HepG2 (cell line): ENCODE data around the gene RSPH4A. TPM values are rescaled to one million over a fixed set of nuclear protein-coding genes. Genes with fewer than 3 reads are reported as not detected.

Experiments used
- ADNP ChIP-seq: sonication (generic); formaldehyde crosslinking; IDR thresholded peaks from 2 replicates; pipeline ENCODE4 v1.4.0; 2020; ENCODE audit warnings: missing genetic modification reagents
- CBX2 ChIP-seq, 2 experiments: fragments of 200-600 bp in 1 of 2; sonication (generic); formaldehyde crosslinking in 1 of 2; IDR thresholded peaks; 2 replicates each; pipeline versions ENCODE4 v1.7.0 to v1.8.1; 2018 to 2022; ENCODE audit warnings: low read depth in 2 of 2, low read length in 1 of 2, mild to moderate bottlenecking in 1 of 2, missing genetic modification reagents in 1 of 2
- DMAP1 ChIP-seq: IDR thresholded peaks from 2 replicates; pipeline ENCODE4 v1.6.1; 2016
- GMEB2 ChIP-seq: IDR thresholded peaks from 2 replicates; pipeline ENCODE4 v1.6.1; 2016; ENCODE audit warnings: missing biosample characterization, missing genetic modification reagents, low read depth
- IKZF1 ChIP-seq: fragments of 450-650 bp; IDR thresholded peaks from 2 replicates; pipeline ENCODE4 v1.7.1; 2016
- JDP2 ChIP-seq: sonication (generic); formaldehyde crosslinking; IDR thresholded peaks from 2 replicates; pipeline ENCODE4 v1.8.1; 2022; ENCODE audit warnings: missing genetic modification reagents, borderline replicate concordance
- MEIS2 ChIP-seq: sonication (generic); formaldehyde crosslinking; IDR thresholded peaks from 2 replicates; pipeline ENCODE4 v1.9.0; 2021; ENCODE audit warnings: mild to moderate bottlenecking, missing genetic modification reagents
- RBM22 ChIP-seq: fragments of 200-400 bp; formaldehyde crosslinking; optimal IDR thresholded peaks from 2 replicates; pipeline ENCODE3; 2017; ENCODE audit warnings: mild to moderate bottlenecking, low read length, moderate library complexity
- SMAD9 ChIP-seq: sonication (generic); formaldehyde crosslinking; IDR thresholded peaks from 2 replicates; pipeline ENCODE4 v1.5.1; 2020; ENCODE audit warnings: mild to moderate bottlenecking, missing genetic modification reagents
- TP53 ChIP-seq: sonication (generic); formaldehyde crosslinking; conservative IDR thresholded peaks from 2 replicates; pipeline ENCODE4 v1.4.0; 2020; ENCODE audit warnings: missing genetic modification reagents
- ZBTB38 ChIP-seq: sonication (generic); formaldehyde crosslinking; IDR thresholded peaks from 2 replicates; pipeline ENCODE4 v1.5.1; 2020; ENCODE audit warnings: mild to moderate bottlenecking, missing genetic modification reagents
- ZNF205 ChIP-seq: IDR thresholded peaks from 2 replicates; pipeline ENCODE4 v1.6.1; 2018; ENCODE audit warnings: missing biosample characterization, missing genetic modification reagents
- ZNF3 ChIP-seq: IDR thresholded peaks from 2 replicates; pipeline ENCODE4 v1.7.0; 2017; ENCODE audit warnings: inconsistent platforms
- ZNF350 ChIP-seq: sonication (generic); formaldehyde crosslinking; IDR thresholded peaks from 2 replicates; pipeline ENCODE4 v1.4.0; 2020; ENCODE audit warnings: mild to moderate bottlenecking, low read depth, missing genetic modification reagents, borderline replicate concordance
- ZNF383 ChIP-seq: sonication (generic); formaldehyde crosslinking; IDR thresholded peaks from 2 replicates; pipeline ENCODE4 v1.4.0; 2020; ENCODE audit warnings: missing genetic modification reagents, mild to moderate bottlenecking, borderline replicate concordance
- ZNF713 ChIP-seq: sonication (generic); formaldehyde crosslinking; IDR thresholded peaks from 2 replicates; pipeline ENCODE4 v1.4.0; 2020; ENCODE audit warnings: mild to moderate bottlenecking, missing genetic modification reagents
- ZNF792 ChIP-seq: IDR thresholded peaks from 2 replicates; pipeline ENCODE4 v1.6.1; 2016
- polyA plus RNA-seq, 8 experiments: library from polyadenylated mRNA; depleted of rRNA in 3 of 8; stranded (reverse) in 7 of 8; unstranded in 1 of 8; fragments of >200 nt; fragmentation: Illumina TruSeq in 4 of 8; extraction: Trizol in 4 of 8; gene quantifications; 2 replicates each; pipeline versions ENCODE4 v1.2.1 to v1.2.3, GENCODE V29; 2011 to 2016; ENCODE audit warnings: low read depth in 4 of 8, missing spikeins in 1 of 8, mixed read lengths in 1 of 8; ENCODE audit not compliant: insufficient read depth in 1 of 8
- total RNA-seq, 5 experiments: library from RNA; depleted of rRNA; stranded (reverse); fragments of >200 nt; fragmentation: Illumina TruSeq; extraction: Trizol; gene quantifications; 2 replicates each; pipeline ENCODE4 v1.2.3, GENCODE V29; 2016; ENCODE audit warnings: low read depth in 1 of 5
- TF ChIP-seq, protein P1 (sequence below): sonication (generic); formaldehyde crosslinking; IDR thresholded peaks from 2 replicates; pipeline ENCODE4 v1.9.0; 2021; ENCODE audit warnings: missing genetic modification reagents, mild to moderate bottlenecking, borderline replicate concordance
- TF ChIP-seq, protein P2 (sequence below), 2 experiments: fragments of 450-650 bp in 1 of 2; sonication (generic) in 1 of 2; formaldehyde crosslinking; IDR thresholded peaks; 2 replicates each; pipeline versions ENCODE4 v1.5.0 to v1.8.0; 2020 to 2022; ENCODE audit warnings: mild to moderate bottlenecking in 1 of 2, missing genetic modification reagents in 1 of 2
- TF ChIP-seq, protein P3 (sequence below): sonication (generic); formaldehyde crosslinking; IDR thresholded peaks from 2 replicates; pipeline ENCODE4 v1.4.0; 2020; ENCODE audit warnings: missing genetic modification reagents

Gene RSPH4A
- total and polyA plus RNA-seq, 2 of the 13 experiments (the other 11 are each of a cell fraction or from before 2014, with no cell fraction given), result 0.24 to 0.40 TPM

DNA sequence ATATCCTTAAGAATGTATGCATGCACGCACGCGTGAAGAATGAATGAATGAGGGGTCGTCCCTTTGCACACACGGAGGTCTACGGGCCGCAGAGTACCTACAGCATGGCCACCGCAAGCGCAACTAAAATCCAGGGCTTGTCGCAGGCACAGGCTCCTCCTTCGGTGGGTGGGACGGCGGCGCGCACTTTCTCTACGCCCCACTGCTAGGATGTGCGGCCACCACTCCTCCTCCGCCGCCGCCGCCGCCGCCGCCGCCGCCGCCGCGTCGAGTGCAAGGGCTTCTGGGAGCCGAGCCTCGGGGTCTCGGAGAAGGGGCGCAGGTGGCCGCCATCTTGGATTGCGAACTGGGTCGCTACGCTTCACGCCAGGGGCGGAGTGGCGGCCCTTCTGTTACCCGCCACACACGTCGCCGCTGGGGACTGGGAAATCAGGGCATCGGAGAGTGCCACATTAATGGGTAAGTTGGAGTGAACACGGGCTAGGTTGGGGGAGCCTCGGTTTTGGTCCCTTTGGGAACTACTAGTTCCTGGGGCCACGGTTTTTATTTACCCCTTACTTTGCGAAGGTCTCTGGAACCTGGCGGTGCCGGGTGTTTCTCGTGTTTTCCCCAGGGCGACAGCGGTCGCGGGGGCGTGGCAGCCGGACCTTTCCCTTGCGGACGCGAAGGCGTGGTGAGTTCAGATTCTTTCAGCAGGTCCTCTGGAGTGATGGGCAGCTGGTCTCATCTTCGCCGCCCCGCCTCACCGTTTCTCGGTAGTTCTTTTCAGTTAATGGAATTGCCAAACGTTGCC is 64.8 kb downstream of the RSPH4A start, which contains the start of gene KPNA5 (continued):
- TF ChIP-seq ADNP (CRISPR knock-in tag) (0 out of 2 replicates have a peak, but pooled peaks have one; percentile 25), ZNF3 (0 out of 2 replicates have a peak, but pooled peaks have one; percentile 40), RBM22 (no peak), SMAD9 (CRISPR knock-in tag) (peak; percentile 22; the same call in 1 of the 2 replicates), IKZF1 (no peak), ZNF713 (CRISPR knock-in tag) (0 out of 2 replicates have a peak, but pooled peaks have one; percentile 30), ZNF350 (CRISPR knock-in tag) (peak; percentile 79; the same call in 1 of the 2 replicates), ZNF383 (CRISPR knock-in tag) (peak; percentile 86; the same call in 1 of the 2 replicates), ZNF205 (CRISPR knock-in tag) (peak; percentile 68; the same call in 1 of the 2 replicates), GMEB2 (CRISPR knock-in tag) (peak; percentile 85), TP53 (no peak; the same call in 1 of the 2 replicates), ZBTB38 (CRISPR knock-in tag) (peak; percentile 76), DMAP1 (CRISPR knock-in tag) (peak; percentile 97; the same call in 1 of the 2 replicates), ZNF792 (peak; percentile 88), JDP2 (CRISPR knock-in tag) (no peak), MEIS2 (CRISPR knock-in tag) (peak; percentile 68), CBX2 (IDR thresholded peaks at IDR 0.05; ENCODE audit: low read depth, low read length) (no peak), CBX2 (CRISPR knock-in tag; IDR thresholded peaks at IDR 0.05; ENCODE audit: low read depth) (peak; percentile 98)
- TF ChIP-seq, protein P1, sequence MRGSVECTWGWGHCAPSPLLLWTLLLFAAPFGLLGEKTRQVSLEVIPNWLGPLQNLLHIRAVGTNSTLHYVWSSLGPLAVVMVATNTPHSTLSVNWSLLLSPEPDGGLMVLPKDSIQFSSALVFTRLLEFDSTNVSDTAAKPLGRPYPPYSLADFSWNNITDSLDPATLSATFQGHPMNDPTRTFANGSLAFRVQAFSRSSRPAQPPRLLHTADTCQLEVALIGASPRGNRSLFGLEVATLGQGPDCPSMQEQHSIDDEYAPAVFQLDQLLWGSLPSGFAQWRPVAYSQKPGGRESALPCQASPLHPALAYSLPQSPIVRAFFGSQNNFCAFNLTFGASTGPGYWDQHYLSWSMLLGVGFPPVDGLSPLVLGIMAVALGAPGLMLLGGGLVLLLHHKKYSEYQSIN (CRISPR knock-in tag), result no peak; the same call in 1 of the 2 replicates
- TF ChIP-seq, protein P2, sequence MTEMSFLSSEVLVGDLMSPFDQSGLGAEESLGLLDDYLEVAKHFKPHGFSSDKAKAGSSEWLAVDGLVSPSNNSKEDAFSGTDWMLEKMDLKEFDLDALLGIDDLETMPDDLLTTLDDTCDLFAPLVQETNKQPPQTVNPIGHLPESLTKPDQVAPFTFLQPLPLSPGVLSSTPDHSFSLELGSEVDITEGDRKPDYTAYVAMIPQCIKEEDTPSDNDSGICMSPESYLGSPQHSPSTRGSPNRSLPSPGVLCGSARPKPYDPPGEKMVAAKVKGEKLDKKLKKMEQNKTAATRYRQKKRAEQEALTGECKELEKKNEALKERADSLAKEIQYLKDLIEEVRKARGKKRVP (CRISPR knock-in tag; IDR thresholded peaks at IDR 0.05), result peak in 1 of 2 experiments; percentile 44; a peak in 2 of 4 replicates
- TF ChIP-seq, protein P3, sequence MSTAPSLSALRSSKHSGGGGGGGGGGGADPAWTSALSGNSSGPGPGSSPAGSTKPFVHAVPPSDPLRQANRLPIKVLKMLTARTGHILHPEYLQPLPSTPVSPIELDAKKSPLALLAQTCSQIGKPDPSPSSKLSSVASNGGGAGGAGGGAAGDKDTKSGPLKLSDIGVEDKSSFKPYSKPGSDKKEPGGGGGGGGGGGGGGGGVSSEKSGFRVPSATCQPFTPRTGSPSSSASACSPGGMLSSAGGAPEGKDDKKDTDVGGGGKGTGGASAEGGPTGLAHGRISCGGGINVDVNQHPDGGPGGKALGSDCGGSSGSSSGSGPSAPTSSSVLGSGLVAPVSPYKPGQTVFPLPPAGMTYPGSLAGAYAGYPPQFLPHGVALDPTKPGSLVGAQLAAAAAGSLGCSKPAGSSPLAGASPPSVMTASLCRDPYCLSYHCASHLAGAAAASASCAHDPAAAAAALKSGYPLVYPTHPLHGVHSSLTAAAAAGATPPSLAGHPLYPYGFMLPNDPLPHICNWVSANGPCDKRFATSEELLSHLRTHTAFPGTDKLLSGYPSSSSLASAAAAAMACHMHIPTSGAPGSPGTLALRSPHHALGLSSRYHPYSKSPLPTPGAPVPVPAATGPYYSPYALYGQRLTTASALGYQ (CRISPR knock-in tag), result 0 out of 2 replicates have a peak, but pooled peaks have one; percentile 6
